Lung (tissue), 12 donors: ENCODE results near the gene ROPN1. TPM values are rescaled to one million over a fixed set of nuclear protein-coding genes. Genes with fewer than 3 reads are reported as not detected.

ENCODE experiments used
- ATAC-seq: fragments of 200-7000 bp; cut with Tn5 transposase; one replicate; pipeline ENCODE4 v1.9.1; 2020; ENCODE audit warnings: moderate number of reproducible peaks; ENCODE audit not compliant: insufficient read depth, low FRiP score
- DNase-seq, 3 donors: peaks; one replicate each; pipeline ENCODE4 v3.0.0-alpha.2; 2013 to 2017
- H3K27ac ChIP-seq, 2 donors: one replicate each; pipeline ENCODE4 v1.5.1; 2013; ENCODE audit warnings: mild to moderate bottlenecking in 2 of 2, moderate library complexity in 2 of 2, control low read depth in 1 of 2, inconsistent platforms in 1 of 2, low read depth in 1 of 2, low read length in 1 of 2
- H3K27me3 ChIP-seq, 3 donors: one replicate each; pipeline ENCODE4 v1.5.1; 2013; ENCODE audit warnings: low read length in 2 of 3; ENCODE audit not compliant: control insufficient read depth in 3 of 3, insufficient read depth in 3 of 3
- H3K36me3 ChIP-seq, 4 donors: one replicate each; pipeline ENCODE4 v1.5.1; 2013; ENCODE audit warnings: low read length in 4 of 4, mild to moderate bottlenecking in 1 of 4, moderate library complexity in 1 of 4; ENCODE audit not compliant: control insufficient read depth in 4 of 4, insufficient read depth in 4 of 4
- H3K4me1 ChIP-seq, 5 donors: one replicate each; pipeline ENCODE4 v1.5.1; 2013; ENCODE audit warnings: low read length in 5 of 5, mild to moderate bottlenecking in 2 of 5, moderate library complexity in 1 of 5; ENCODE audit not compliant: control insufficient read depth in 5 of 5, insufficient read depth in 5 of 5
- H3K4me3 ChIP-seq: one replicate; pipeline ENCODE4 v1.5.1; 2013; ENCODE audit warnings: mild to moderate bottlenecking, control low read depth, moderate library complexity
- H3K9ac ChIP-seq, 2 donors: one replicate each; pipeline ENCODE4 v1.5.1; 2013; ENCODE audit warnings: low read length in 2 of 2, control low read depth in 1 of 2; ENCODE audit not compliant: insufficient read depth in 1 of 2
- H3K9me3 ChIP-seq, 4 donors: one replicate each; pipeline ENCODE4 v1.5.1; 2013; ENCODE audit warnings: low read length in 3 of 4, mild to moderate bottlenecking in 1 of 4, moderate library complexity in 1 of 4; ENCODE audit not compliant: control insufficient read depth in 4 of 4, insufficient read depth in 3 of 4
- WGBS, 2 donors: extraction: QIAGEN DNeasy Blood & Tissue Kit; methylation state at CpG; one replicate each; pipeline ENCODE4 v1.1.7; 2013; 5-methylcytosine and 5-hydroxymethylcytosine counted together
- polyA plus RNA-seq, 2 donors: library from polyadenylated mRNA; stranded (reverse); fragments of 200-250 nt; gene quantifications; one replicate each; pipeline ENCODE4 v1.2.1, GENCODE V29; 2013
- total RNA-seq, 2 donors: library from RNA; depleted of rRNA in 1 of 2; stranded (reverse); fragments of >200 nt in 1 of 2; gene quantifications; one replicate each; pipeline ENCODE4 v1.2.1, GENCODE V29; 2014 to 2021
- TF ChIP-seq, protein P1 (sequence below): IDR thresholded peaks from 2 replicates; pipeline ENCODE4 v1.5.1; 2012; ENCODE audit warnings: mild to moderate bottlenecking; ENCODE audit errors: control extremely low read depth, extremely low read depth
- donor health status: control.
- donor health status: control.
- donor health status: Bipolar disorder and iron deficiency.
- donor health status: healthy.
- donor health status: DM: yes; HTN: yes; CAD: no.

The ROPN1 gene
- total and polyA plus RNA-seq, 4 donors: not detected

DNA sequence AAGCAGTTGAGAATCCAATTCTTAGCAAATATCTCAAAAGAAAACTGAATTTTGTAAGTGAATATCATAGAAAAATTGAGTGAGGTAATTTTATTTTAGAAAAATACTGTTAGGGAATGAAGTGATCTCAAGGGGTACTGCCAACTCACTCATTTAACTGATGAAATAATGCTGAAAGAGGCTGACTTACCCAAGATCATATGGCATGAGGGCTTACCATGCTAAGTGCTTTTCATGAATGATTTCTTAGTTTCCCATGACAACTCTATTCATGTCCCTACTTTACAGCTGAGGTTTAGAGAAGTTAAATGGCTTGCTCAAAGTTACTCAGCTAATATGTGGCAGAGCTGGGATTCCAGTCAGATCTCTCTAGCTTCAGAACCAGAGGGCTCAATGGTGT lies 61.5 kb downstream of the ROPN1 start:
- no peak overlapping the region for H3K9ac ChIP-seq
- H3K27ac ChIP-seq: no peak overlapping the region
- peaks cover 0 to 2% (median 0%) of the 10 kb centered on the region in 4 donors for H3K9me3 ChIP-seq
- H3K27me3 ChIP-seq: no peaks in the 10 kb centered on the region
- ATAC-seq: no peak
- no peaks in the 10 kb centered on the region for H3K4me1 ChIP-seq
- H3K4me3 ChIP-seq: no peak overlapping the region
- peaks cover 2 to 41% (median 12%) of the 10 kb centered on the region in 4 donors for H3K36me3 ChIP-seq
- DNase-seq: no peak
- TF ChIP-seq, protein P1, sequence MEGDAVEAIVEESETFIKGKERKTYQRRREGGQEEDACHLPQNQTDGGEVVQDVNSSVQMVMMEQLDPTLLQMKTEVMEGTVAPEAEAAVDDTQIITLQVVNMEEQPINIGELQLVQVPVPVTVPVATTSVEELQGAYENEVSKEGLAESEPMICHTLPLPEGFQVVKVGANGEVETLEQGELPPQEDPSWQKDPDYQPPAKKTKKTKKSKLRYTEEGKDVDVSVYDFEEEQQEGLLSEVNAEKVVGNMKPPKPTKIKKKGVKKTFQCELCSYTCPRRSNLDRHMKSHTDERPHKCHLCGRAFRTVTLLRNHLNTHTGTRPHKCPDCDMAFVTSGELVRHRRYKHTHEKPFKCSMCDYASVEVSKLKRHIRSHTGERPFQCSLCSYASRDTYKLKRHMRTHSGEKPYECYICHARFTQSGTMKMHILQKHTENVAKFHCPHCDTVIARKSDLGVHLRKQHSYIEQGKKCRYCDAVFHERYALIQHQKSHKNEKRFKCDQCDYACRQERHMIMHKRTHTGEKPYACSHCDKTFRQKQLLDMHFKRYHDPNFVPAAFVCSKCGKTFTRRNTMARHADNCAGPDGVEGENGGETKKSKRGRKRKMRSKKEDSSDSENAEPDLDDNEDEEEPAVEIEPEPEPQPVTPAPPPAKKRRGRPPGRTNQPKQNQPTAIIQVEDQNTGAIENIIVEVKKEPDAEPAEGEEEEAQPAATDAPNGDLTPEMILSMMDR: no peak

GRCh38 chr3:123929325-123929724 lies 62.6 kb downstream of the ROPN1 start:
- no peak for DNase-seq
- TF ChIP-seq, protein P1: no peak
- H3K9me3 ChIP-seq: peaks cover 0 to 2% (median 0%) of the 10 kb centered on the region in 4 donors
- 96 to 97% methylated on average over 9 of the region's 9 CpGs for WGBS, 2 donors
- H3K4me3 ChIP-seq: no peak overlapping the region
- no peak overlapping the region for H3K27ac ChIP-seq
- H3K36me3 ChIP-seq: peaks cover 2 to 47% (median 17%) of the 10 kb centered on the region in 4 donors
- ATAC-seq: no peak
- H3K27me3 ChIP-seq: no peaks in the 10 kb centered on the region
- H3K4me1 ChIP-seq: no peaks in the 10 kb centered on the region
- no peak overlapping the region for H3K9ac ChIP-seq

GRCh38 chr3:123926396-123926795 lies 65.5 kb downstream of the ROPN1 start:
- no peak overlapping the region for H3K27ac ChIP-seq
- peaks cover 0 to 8% (median 4%) of the 10 kb centered on the region in 4 donors for H3K9me3 ChIP-seq
- no peaks in the 10 kb centered on the region for H3K27me3 ChIP-seq
- H3K9ac ChIP-seq: no peak overlapping the region
- TF ChIP-seq, protein P1: no peak
- no peaks in the 10 kb centered on the region for H3K4me1 ChIP-seq
- no peak for ATAC-seq
- DNase-seq: no peak
- H3K36me3 ChIP-seq: peaks cover 2 to 50% (median 25%) of the 10 kb centered on the region in 4 donors
- no peak overlapping the region for H3K4me3 ChIP-seq

- TF ChIP-seq, protein P1: no peak
- Histone ChIP-seq H3K9me3 (peaks cover 5 to 13% (median 12%) of the 10 kb centered on the region in 4 donors), H3K27me3 (no peaks in the 10 kb centered on the region), H3K9ac (no peak overlapping the region), H3K27ac (no peak overlapping the region), H3K4me1 (no peaks in the 10 kb centered on the region), H3K36me3 (peaks cover 2 to 59% (median 28%) of the 10 kb centered on the region in 4 donors), H3K4me3 (no peak overlapping the region)
- ATAC-seq (no peak), DNase-seq (no peak)
Observed at GRCh38 chr3:123920868-123921267, 71.1 kb downstream of the ROPN1 start.
